Neural cell (in vitro differentiated cells): ENCODE measurements around the gene LPP.

Experiments used
- POLR2AphosphoS5 ChIP-seq: IDR thresholded peaks from 2 replicates; pipeline ENCODE4 v1.6.1; 2012
- RAD21 ChIP-seq: fragments of 450-650 bp; conservative IDR thresholded peaks from 2 replicates; pipeline ENCODE4 v1.6.1; 2014; ENCODE audit warnings: antibody characterized with exemption, mild to moderate bottlenecking, moderate library complexity

DNA sequence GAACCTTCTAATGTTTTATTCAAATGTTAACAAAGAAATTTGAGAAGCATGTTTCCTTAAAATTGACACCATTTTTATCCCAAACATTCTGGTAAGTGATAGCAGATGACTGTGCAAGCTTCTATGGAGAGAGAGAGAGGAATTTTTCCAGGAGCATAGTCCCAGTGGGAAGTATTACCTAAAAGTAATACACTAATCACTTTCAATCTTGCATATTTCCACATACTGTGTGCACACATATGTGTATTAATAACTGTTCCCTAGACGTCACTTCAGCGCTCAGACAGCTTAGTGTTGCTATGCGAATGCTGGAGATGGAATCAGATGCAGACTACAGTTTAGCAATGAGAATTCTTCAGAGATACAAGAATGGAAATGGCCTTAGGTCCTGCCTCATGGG, 593.5 kb downstream of the LPP start:
- no peak for TF ChIP-seq POLR2AphosphoS5
- no peak for TF ChIP-seq RAD21
